Fibroblast of skin of left quadriceps (primary cell): Measurements from ENCODE around the gene SIAH1.
"Not testable (repeated sequence)": the region's sequence is repeated elsewhere in the genome, so short reads cannot be mapped to it uniquely, and the experiment has no call there.

Experiments
- DNase-seq, 2 experiments: peaks; one replicate each; pipeline ENCODE4 v3.0.0-alpha.2; 2013; ENCODE audit warnings: low read depth in 2 of 2

The SIAH1 gene

DNA sequence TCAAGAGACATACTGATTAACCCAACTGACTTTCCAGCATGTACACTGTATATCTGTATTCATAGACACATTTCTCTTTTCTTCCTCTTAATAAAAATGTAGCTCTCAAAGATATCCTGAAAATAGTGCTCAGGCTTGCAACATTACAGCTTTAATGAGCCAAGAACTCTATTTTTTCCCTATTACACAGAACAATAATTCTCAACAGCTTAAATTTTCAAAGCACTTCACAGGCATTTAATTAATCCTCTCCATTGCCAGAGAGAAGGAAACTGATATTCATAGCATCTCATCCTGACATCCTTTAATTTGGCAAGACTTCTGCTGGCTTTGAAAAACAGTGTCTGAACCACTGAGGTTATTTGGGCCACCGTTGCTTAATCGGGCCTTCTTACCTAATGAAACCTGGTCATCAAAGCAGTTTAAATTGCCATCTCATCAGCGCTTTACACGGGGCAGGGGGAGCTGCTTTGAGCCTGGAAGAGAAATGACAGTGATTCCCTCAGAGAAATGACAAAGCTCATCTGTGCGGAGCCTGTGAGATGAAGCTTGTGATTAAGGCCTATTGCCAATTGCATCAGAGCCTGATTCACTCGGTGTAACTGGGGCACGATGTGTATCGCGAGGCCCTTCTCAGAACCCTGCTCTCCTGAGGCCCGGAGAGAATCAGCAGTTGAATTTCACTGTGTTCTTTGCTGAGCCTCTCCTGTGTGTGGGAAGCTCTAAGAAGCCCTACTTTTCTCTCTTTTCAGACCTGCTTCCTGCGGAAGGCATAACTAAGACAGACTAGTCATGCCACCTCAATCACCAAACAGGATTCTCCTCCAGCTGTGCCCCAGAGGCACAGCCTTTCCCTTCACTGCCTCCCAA, 8.5 kb upstream of the SIAH1 start:
- DNase-seq, result no peak

DNA sequence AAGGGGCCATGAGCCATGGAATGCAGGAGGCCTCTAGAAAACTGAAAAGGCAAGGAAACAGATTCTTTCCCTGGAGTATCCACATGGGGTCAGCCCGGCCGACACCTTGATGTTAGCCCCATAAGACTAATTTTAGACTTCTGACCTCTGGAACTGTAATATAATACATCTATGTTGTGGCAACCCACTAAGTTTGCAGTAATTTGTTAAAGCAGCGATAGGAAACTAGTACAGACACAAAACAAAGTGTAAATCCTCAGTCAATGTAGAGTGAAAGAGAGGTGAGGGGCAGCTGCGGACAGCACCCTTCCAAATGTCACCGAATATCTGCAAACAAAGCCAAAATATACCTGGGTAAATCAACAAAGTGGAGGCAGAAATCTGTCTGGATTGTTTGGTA, 7.2 kb upstream of the SIAH1 start:
- no peak for DNase-seq

DNA sequence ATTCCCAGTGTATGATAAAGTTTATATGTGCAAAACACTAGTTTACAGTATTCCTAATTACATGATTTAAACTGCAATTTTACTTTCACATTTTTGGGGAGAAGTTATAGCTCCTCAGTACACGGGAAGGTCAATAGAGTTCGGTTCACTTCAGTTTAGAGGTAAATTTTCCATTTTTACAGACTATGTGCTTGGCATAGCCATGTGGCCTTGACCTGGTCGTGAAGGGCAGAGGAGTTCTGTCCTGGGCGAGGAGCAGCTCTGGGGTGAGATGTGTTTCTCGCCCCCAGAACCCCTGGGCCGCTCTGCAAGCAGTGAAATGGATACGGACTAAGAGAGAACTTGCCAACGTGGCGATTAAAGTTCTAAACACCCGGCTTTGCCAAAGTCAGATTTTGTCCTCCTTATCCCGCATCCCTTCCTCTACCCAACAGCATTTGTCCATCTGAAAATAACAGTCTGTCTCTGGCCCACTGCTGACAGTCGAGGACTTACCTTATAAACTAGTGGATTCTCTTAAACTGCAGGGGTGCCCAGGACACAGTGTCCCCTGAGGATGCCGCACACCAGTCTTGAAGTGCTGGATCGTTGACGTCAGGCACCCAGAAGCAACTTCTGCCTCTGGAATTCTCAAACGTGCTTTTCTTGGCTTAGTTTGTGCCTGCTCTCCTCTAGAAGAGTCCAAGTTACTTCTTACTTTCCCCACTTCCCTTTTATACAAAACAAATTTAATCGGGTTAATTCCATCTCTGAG, 1.5 kb upstream of the SIAH1 start:
- DNase-seq, result no peak

DNA sequence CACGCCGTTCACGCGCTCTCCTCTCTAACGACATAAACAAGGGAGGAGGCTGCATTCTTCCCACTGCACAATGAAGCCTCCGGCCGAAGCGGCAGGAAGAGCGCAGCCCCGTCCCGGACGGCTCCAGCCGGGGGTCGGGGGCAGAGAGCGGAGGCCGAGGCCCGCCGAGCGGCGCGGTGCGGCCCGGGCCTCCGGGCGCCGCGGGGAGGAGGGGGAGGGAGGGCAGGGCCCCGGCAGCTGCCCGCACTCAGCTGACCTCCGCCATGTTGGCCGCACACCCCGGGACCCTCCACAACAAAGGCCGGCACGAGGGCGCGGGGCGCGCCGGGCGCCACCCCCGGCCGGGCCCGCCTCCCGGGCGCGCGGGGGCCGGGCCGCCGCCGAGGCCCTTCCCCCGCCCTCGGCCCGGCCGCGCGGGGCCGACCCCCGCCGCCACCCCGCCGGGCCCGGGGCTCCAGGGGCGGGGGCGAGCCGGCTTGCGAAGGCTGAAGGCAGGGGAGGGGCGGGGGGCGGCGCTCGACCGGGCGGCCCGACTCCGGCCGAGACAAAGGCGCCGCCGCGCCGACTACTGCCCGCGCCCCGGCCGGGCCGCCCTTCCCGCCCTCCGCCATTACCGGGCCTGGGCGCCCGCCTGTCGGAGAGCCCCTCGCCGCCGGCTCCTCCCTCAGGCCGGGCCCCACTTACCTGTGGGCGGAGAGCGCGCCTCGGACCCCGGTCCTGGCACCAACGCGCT, 527 bp downstream of the SIAH1 start:
- DNase-seq, result no peak

DNA sequence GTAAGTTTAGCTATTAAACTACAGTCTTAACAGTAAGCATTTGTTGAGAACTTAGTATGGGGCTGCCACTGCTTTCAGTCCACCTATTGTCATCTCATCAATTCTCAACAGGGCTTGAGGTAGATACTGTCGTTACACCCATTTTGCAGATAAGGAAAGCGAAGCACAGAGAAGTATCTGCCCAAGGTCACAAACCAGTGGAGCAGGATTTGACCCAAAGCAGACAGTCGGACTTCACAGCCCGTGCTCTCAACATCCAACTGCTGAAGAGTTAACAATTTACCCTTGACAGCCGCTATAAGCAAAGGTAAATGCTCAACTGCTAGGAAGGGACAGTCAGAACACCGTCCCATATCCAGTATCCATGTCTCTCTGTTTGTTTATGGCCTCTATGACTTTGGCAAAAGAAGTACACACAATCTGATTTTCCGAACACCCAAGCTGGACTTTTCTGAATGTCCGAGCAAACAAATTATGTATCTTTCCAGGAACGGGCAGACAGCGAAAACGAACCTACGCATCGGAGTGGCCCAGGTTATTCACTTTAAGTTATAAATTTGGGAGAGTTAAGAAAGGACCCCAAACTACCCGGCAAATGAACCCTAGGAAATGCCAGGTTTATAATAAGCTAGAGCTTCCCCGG, 1.2 kb downstream of the SIAH1 start:
- DNase-seq, result no peak

DNA sequence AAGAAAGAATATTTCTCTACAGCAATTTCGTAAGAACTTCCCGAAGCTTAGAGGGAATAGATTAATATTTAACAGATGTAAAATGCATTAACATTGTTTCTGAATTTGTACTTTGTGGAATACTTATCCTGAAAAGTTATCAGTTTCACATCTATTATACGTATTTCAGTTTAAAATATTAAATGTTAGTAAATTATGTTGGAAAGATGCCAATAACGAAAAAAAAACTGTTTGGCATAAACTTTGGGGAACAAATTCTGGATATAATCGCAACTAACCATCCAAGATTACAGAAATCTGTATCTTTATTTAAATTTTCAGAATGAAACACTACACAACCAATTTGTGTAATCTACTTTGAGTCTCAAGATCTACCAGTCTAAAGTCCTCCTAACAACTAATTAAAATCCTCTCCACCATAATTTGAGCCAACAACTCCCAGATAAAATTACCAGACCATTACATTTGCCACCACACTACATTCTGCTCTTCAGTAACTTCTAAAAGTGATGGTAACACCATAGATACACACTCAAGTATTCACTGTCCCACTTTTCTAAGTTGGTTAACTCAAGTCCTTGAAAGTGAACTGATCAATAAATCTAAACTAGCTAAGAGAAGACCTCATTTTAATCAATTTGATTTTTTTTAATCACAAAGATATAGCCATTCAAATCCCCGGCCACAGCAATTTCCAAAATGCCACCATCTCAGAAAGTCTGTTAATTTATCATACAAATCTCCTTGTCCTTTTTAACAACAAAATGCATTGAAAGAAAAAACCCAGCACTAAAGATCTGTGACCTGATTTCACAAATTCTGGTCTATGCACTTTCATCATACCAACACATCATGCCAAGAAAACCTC, 2.0 kb downstream of the SIAH1 start:
- no peak for DNase-seq

DNA sequence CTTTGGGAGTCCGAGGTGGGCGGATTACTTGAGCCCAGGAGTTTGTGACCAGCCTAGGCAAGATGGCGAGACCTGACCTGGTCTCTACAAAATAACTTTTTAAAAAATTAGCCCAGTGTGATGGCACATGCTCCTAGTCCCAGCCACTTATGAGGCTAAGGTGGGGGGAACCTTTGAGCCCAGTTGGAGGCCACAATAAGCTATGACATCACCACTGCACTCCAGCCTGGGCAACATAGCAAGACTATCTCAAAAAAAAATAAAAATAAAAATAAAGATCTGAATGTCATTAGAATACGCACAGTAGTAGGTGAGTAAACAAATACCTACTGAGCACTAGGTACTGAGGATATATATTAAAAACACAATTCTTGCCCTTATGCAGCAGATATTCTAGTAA, 3.1 kb downstream of the SIAH1 start:
- DNase-seq, result no peak

DNA sequence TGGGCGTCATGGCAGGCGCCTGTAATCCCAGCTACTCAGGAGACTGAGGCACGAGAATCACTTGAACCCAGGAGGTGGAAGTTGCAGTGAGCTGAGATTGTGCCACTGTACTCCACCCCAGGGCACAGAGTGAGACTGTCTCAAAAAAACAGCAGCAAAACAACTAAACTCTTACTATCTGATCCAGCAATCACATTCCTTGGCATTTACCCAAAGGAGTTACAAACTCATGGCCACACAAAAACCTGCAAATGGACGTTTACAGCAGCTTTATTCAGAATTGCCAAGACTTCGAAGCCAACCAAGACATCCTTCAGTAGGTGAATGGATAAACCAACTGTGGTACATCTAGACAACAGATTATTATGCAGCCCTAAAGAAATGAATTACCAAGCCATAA, 4.0 kb downstream of the SIAH1 start:
- no peak for DNase-seq

DNA sequence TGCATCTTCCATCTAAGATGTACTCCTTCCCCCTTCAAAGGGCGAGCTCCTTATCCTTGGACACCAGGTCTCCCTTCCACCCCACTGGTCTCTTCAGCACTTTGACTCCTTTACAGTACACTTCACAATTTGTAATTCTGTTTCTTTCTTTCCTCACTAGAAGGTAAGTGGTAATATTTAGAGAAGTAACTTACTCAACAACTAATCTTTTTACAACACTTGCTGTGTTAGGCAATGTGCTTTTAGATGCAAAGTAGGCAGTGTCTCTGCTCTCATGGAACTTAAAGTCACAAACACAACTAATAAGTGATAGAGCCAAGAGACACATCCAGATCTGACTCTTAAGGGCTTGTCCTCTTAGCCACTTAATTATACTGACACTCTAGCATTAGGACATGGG, 6.4 kb downstream of the SIAH1 start:
- no peak for DNase-seq

DNA sequence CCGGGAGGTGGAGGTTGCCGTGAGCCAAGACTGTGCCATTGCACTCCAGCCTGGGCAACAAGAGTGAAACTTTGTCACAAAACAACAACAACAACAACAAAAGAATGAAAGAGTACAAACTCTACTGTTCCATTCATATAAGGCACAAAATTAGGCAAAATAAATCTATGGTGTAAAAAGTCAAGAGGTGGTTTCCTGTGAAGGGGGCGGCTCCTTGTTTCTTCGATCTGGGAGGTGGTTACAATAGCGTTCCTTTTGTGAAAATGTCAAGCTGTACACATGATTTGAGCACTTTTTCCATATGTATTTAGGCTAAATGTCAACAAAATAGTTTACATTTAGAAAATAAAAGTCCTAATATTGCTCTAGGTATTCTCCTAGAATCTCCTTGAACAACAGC, 6.9 kb downstream of the SIAH1 start:
- DNase-seq, result no peak

DNA sequence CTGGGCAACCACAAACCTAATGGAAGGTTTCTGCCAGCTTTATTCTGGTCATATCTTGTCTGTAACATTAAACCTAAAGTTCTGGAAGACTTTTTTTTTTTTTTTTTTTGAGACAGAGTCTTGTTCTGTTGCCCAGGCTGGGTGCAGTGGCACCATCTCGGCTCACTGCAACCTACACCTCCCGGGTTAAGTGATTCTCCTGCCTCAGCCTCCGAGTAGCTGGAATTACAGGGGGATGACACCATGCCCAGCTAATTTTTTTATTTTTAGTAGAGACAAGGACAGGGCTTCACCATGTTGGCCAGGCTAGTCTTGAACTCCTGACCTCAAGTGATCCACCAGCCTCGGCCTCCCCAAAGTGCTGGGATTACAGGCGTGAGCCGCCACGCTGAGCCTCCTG, 7.9 kb downstream of the SIAH1 start:
- DNase-seq, result not testable (repeated sequence)

DNA sequence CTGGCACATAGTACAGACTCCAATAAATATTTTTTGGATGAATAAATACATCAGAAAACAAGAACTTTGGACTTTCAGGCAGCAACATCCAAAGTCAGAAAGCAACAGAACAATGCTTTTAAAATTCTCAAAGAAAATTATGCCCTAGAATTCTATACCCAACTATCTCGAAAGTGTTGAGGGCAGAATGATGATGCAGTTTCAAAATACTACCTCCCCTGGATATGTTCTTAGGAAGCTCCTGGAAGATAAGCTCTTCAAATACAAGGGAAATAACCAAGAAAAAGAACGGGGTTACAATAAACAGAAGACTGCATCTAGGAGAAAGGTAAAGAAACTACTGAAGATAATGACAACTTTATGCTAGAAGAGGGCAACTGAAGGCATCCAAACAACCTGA, 11.0 kb downstream of the SIAH1 start:
- DNase-seq, result no peak

DNA sequence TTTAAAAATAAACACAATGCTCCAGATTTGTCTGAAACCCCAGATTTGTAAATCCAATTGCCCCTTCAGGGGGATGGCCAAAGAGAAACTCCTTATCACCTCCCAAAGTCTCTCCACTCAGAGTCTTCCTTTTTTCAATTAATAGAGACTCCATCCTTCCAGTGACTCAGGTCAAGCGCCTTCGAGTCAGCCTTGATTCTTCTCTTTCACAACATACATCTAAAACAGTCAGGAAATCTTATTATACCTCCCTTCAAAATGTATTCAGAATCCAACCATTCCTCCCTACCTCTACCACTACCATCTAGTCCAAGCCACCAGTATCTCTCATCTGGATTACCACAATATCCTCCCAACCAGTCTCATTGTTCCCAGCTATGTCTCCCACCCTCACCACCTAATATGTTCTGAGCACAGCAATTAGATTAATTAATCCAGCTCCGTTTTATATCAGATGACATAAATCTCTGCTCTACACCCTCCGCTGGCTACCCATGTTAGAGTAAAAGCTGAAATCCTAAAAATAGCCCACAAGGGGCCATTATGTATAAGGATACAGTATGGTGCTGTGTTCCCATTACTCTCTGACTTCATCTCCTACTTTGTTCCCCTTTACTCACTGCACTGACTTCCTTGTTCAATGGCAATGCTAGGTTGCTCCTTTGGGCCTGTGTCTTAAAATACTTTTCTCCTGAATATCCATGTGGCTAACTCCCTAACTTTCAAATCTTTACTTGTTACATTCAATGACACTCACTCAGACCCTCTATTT, 11.8 kb downstream of the SIAH1 start:
- no peak for DNase-seq

DNA sequence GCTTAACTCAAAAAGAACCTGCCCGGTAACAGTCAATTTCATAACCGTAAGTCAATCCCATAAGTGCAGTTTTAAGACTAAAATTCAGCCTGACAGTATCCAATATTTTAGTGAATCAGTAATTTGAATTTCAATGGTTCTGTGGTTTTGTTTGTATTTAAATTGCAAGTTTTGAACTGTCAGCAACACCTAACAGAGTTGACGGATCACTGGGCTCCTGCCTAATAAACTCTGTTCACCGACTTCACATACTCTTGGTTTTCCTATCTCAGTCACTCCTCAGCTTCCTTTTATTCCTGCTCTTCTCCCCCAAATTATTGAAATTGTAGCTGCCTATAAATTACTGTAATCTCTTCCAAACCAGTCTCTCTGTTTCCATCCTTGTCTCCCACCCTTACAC, 12.5 kb downstream of the SIAH1 start:
- DNase-seq, result no peak

DNA sequence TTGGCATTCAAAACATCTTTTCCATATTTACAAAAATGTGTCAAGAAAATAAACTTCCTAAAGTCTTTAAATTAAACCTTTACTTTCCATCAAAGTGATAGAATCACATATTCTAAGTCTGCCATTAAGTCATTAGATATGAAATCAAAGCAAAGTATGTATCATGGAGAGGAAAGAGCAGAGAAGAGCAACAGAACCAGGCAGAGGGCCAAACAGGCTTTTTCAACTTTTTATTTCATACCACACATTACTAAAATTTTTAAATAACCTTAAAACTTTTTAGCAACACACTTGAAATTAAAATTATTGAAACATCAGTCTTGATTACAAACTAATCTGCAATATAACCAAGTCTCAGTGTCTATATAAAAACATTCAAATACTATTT, 13.8 kb downstream of the SIAH1 start:
- no peak for DNase-seq

DNA sequence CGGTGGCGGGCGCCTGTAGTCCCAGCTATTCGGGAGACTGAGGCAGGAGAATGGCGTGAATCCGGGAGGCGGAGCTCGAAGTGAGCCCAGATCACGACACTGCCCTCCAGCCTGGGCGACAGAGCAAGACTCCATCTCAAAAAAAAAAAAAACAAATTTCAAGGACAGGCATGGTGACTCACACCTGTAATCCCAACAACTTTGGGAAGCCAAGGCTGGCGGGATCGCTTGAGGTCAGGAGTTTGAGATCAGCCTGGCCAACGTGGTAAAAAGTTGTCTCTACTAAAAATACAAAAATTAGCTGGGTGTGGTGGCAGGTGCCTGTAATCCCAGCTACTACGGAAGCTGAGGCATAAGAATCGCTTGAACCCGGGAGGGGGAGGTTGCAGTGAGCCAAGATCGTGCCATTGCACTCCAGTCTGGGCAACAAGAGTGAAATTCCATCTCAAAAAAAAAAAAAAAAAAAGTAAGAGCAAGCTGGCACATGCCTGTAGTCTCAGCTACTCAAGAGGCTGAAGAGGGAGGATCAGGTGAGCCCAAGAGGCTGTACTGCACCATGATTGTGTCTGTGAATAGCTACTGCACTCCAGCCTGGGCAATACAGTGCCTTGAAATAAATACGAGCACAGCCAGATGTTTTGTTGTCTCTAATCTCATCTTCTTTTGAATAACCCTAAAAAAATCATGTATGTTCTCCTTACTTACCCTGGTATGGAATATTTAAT, 14.4 kb downstream of the SIAH1 start:
- DNase-seq, result not testable (repeated sequence)

DNA sequence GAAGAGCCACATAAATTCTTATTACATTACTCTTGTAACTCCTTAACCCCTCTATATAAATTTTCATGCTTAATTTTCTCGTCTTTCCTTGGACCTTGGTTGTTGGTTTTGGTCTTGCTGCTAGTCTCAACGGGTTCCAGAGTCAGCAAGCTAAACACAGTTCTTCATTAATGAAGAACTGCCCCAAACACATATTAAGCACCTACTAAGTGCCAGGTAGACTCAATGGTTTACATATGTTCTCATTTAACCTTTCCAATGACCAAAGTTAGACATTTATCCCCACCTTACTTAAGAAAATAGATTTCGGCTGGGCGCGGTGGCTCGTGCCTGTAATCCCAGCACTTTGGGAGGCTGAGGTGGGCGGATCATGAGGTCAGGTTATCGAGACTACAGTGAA, 15.0 kb downstream of the SIAH1 start:
- DNase-seq, result no peak

DNA sequence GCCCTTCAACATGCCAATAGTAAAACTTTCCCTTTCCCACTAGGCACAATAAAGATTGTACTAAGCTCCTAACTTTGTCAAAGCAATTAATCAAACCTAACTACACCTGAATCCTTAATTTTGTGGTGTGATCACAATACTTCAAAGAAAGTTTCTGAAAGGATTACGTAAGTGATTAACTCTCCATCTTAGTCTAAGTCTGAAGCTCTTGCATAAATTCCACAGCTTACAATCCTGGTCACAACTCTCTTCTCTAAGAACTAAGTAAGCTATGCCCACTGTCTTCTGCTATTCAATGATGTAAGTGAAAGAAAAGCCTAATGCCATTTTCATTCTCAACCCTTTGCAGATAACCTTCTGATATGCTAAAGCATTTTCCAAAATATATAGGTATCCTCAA, 15.4 kb downstream of the SIAH1 start:
- DNase-seq, result no peak

DNA sequence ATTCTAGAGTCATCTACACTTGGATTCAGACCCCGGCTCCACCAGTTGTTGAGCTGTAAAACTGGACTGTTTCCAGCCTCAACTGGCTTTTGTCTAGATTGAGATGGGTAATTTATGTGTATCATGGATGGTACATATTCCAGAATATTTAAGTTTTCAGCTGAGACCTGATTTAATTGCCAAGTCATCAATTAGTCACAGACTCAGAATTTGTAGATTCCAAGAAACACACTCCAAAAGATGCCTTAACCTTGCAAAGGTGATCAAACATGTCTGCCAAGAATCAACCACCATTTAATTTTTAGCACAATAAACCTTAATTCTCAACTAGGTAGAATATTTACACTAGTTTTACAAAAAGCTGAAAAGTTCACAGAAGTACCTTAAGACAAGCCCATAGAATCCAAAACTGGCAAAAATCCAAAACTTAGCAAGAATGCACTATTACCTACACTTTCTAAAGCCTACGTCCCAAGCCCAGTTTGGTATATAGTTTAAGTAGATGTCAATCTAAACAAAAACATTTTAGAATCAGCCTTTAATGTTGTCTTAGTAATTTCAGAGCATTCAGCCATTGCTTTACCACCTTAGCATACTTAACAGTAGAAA, 17.7 kb downstream of the SIAH1 start:
- DNase-seq, result no peak
